B cell (primary cell): ENCODE results near the gene TBCB. TPM values are rescaled to one million over a fixed set of nuclear protein-coding genes. Genes with fewer than 3 reads are reported as not detected.

Experiments used
- ATAC-seq: fragments of 200-7000 bp; cut with Tn5 transposase; one replicate; pipeline ENCODE4 v1.10.0; 2021; ENCODE audit warnings: low read depth, mild to moderate bottlenecking, moderate number of reproducible peaks, moderate library complexity
- CTCF ChIA-PET: fragments of 350-600 bp; sonication (Branson Sonifier 250); formaldehyde crosslinking; loops from one replicate; lab custom pipeline; 2021; ENCODE audit warnings: antibody characterized with exemption, inconsistent platforms; lab: Charles Lee
- POLR2A ChIA-PET: fragments of 350-600 bp; sonication (Branson Sonifier 250); formaldehyde crosslinking; loops from one replicate; lab custom pipeline; 2021; ENCODE audit warnings: antibody characterized with exemption; lab: Charles Lee
- DNase-seq: peaks from one replicate; pipeline ENCODE4 v3.0.0; 2013
- H2AFZ ChIP-seq: 2 replicates; pipeline ENCODE4 v1.6.1; 2012; ENCODE audit warnings: mild to moderate bottlenecking, low read depth, low read length; ENCODE audit not compliant: insufficient read depth, poor library complexity, severe bottlenecking
- H3K27ac ChIP-seq, 2 donors: 1 replicate in 1 of 2; 2 replicates in 1 of 2; pipeline ENCODE4 v1.5.1; 2012 to 2013; ENCODE audit warnings: low read length in 2 of 2, mild to moderate bottlenecking in 2 of 2, moderate library complexity in 1 of 2
- H3K27me3 ChIP-seq, 4 experiments: fragments of 200-600 bp in 1 of 4; sonication (generic) in 1 of 4; replicated peaks in 1 of 4; 1 replicate in 2 of 4; 2 replicates in 2 of 4; pipeline versions ENCODE4 v1.6.1 to v1.7.0; 2013 to 2016; ENCODE audit warnings: low read length in 3 of 4, mild to moderate bottlenecking in 2 of 4, mixed read lengths in 1 of 4, moderate library complexity in 1 of 4; ENCODE audit not compliant: insufficient read depth in 4 of 4, control insufficient read depth in 3 of 4; ENCODE audit errors: control extremely low read depth in 1 of 4
- H3K36me3 ChIP-seq, 2 experiments: replicated peaks in 1 of 2; 1 replicate in 1 of 2; 2 replicates in 1 of 2; pipeline versions ENCODE4 v1.6.1 to v1.7.1; 2013; ENCODE audit warnings: low read length in 1 of 2; ENCODE audit not compliant: insufficient read depth in 2 of 2, control insufficient read depth in 1 of 2; ENCODE audit errors: control extremely low read depth in 1 of 2, extremely low read depth in 1 of 2
- H3K4me1 ChIP-seq, 2 donors: fragments of 200-600 bp in 1 of 2; sonication (generic) in 1 of 2; 1 replicate in 1 of 2; 2 replicates in 1 of 2; pipeline versions ENCODE4 v1.5.1 to v1.6.1; 2013 to 2017; ENCODE audit warnings: low read length in 2 of 2; ENCODE audit not compliant: control insufficient read depth in 2 of 2, insufficient read depth in 2 of 2
- H3K4me2 ChIP-seq: replicated peaks from 2 replicates; pipeline ENCODE3; 2012; ENCODE audit warnings: mild to moderate bottlenecking, low read depth, low read length; ENCODE audit not compliant: poor library complexity, severe bottlenecking
- H3K4me3 ChIP-seq, 5 experiments: fragments of 200-600 bp in 1 of 5; sonication (generic) in 1 of 5; 1 replicate in 3 of 5; 2 replicates in 2 of 5; pipeline versions ENCODE4 v1.5.1 to v1.7.0; 2011 to 2016; ENCODE audit warnings: low read length in 4 of 5, mild to moderate bottlenecking in 4 of 5, low read depth in 2 of 5, control low read depth in 1 of 5, moderate library complexity in 1 of 5; ENCODE audit not compliant: insufficient read depth in 1 of 5; ENCODE audit errors: control extremely low read depth in 1 of 5, extremely low read depth in 1 of 5
- H3K79me2 ChIP-seq: fragments of 200-600 bp; sonication (generic); one replicate; pipeline ENCODE4 v1.6.0; 2016; ENCODE audit warnings: low read length; ENCODE audit not compliant: control insufficient read depth, insufficient read depth
- H3K9ac ChIP-seq: fragments of 200-600 bp; sonication (generic); 2 replicates; pipeline ENCODE4 v1.6.1; 2017; ENCODE audit warnings: mild to moderate bottlenecking, low read length, moderate library complexity
- H3K9me3 ChIP-seq, 3 donors: one replicate each; pipeline versions ENCODE4 v1.6.1 to v1.7.1; 2013; ENCODE audit warnings: low read length in 2 of 3; ENCODE audit not compliant: control insufficient read depth in 2 of 3, insufficient read depth in 1 of 3; ENCODE audit errors: control extremely low read depth in 1 of 3
- H4K20me1 ChIP-seq: 2 replicates; pipeline ENCODE4 v1.6.0; 2012; ENCODE audit warnings: mild to moderate bottlenecking, low read length; ENCODE audit not compliant: insufficient read depth, control insufficient read depth, poor library complexity, severe bottlenecking
- H3K27ac Mint-ChIP-seq: one replicate; pipeline ENCODE4 v1.8.0; 2021; ENCODE audit warnings: mixed read lengths
- H3K27me3 Mint-ChIP-seq: one replicate; pipeline ENCODE4 v1.8.0; 2021; ENCODE audit warnings: mixed read lengths
- H3K4me1 Mint-ChIP-seq: one replicate; pipeline ENCODE4 v1.8.0; 2021; ENCODE audit warnings: mixed read lengths
- H3K4me3 Mint-ChIP-seq: one replicate; pipeline ENCODE4 v1.8.0; 2021; ENCODE audit warnings: mixed read lengths
- H3K9me3 Mint-ChIP-seq: one replicate; pipeline ENCODE4 v1.8.0; 2022; ENCODE audit warnings: mixed read lengths; ENCODE audit not compliant: insufficient read depth
- CTCF ChIP-seq: fragments of 200-600 bp; IDR thresholded peaks from one replicate; pipeline ENCODE4 v1.8.0; 2022; ENCODE audit warnings: antibody characterized with exemption, mild to moderate bottlenecking
- EZH2 ChIP-seq: IDR thresholded peaks from 2 replicates; pipeline ENCODE4 v1.6.1; 2012; ENCODE audit warnings: borderline replicate concordance, low read depth, mild to moderate bottlenecking, moderate library complexity, low read length; ENCODE audit not compliant: insufficient read depth, poor library complexity, severe bottlenecking
- WGBS: methylation state at CpG from one replicate; pipeline ENCODE4 v1.1.5; 2013; ENCODE audit warnings: missing lambda C conversion rate; ENCODE audit not compliant: insufficient coverage; 5-methylcytosine and 5-hydroxymethylcytosine counted together
- intact Hi-C: fragments of 100-400 bp; cut with micrococcal nuclease; formaldehyde crosslinking; loops from one replicate; pipeline ENCODE4 v1.10.0; 2022
- polyA plus RNA-seq: library from polyadenylated mRNA; depleted of rRNA; stranded (reverse); fragments of >200 nt; gene quantifications from 2 replicates; pipeline ENCODE4 v1.2.3, GENCODE V29; 2012
- total RNA-seq, 2 donors: library from RNA; stranded (reverse); fragments of 120-200 nt in 1 of 2; gene quantifications; 1 replicate in 1 of 2; 2 replicates in 1 of 2; pipeline versions ENCODE4 v1.2.3 to v1.2.4, GENCODE V29; 2013 to 2022

TBCB gene
- total and polyA plus RNA-seq, 2 donors (not counting 1 experiment from before 2014, with no cell fraction given), result 148 to 187 TPM

- Histone ChIP-seq H3K9ac (no peak overlapping the region), H4K20me1 (no peaks in the 10 kb centered on the region), H3K4me2 (no peak overlapping the region), H3K9me3 (no peaks in the 10 kb centered on the region), H3K36me3 (no peaks in the 10 kb centered on the region), H3K27ac (no peak overlapping the region), H3K4me3 (no peak overlapping the region), H3K79me2 (no peaks in the 10 kb centered on the region), H3K4me1 (no peaks in the 10 kb centered on the region), H3K27me3 (no peaks in the 10 kb centered on the region), H2AFZ (no peak overlapping the region)
- H3K27ac Mint-ChIP-seq, result no peak overlapping the region
- CTCF ChIA-PET, result no interaction called here
- no peak for ATAC-seq
- no peak overlapping the region for H3K4me3 Mint-ChIP-seq
- POLR2A ChIA-PET, result no interaction called here
- DNase-seq, result no peak
- no peak for TF ChIP-seq CTCF
- no peaks in the 10 kb centered on the region for H3K9me3 Mint-ChIP-seq
- no peaks in the 10 kb centered on the region for H3K4me1 Mint-ChIP-seq
- intact Hi-C loops, result no loop called here
- H3K27me3 Mint-ChIP-seq, result no peaks in the 10 kb centered on the region
- WGBS, result over 99% methylated on average over 8 of the region's 8 CpGs
Observed at GRCh38 chr19:36072081-36072480, 43.2 kb upstream of the TBCB start.

GRCh38 chr19:36073121-36073876 lies 42.0 kb upstream of the TBCB start:
- Histone ChIP-seq H3K4me3 (no peak overlapping the region), H3K27ac (no peak overlapping the region), H3K27me3 (no peaks in the 10 kb centered on the region), H3K4me2 (no peak overlapping the region), H3K9me3 (no peaks in the 10 kb centered on the region), H4K20me1 (no peaks in the 10 kb centered on the region), H3K9ac (no peak overlapping the region), H2AFZ (no peak overlapping the region), H3K79me2 (no peaks in the 10 kb centered on the region), H3K4me1 (no peaks in the 10 kb centered on the region), H3K36me3 (no peaks in the 10 kb centered on the region)
- intact Hi-C loops, result no loop called here
- H3K27ac Mint-ChIP-seq, result no peak overlapping the region
- POLR2A ChIA-PET, result no interaction called here
- TF ChIP-seq CTCF (no peak), EZH2 (no peak)
- H3K9me3 Mint-ChIP-seq, result no peaks in the 10 kb centered on the region
- H3K27me3 Mint-ChIP-seq, result no peaks in the 10 kb centered on the region
- no peak overlapping the region for H3K4me3 Mint-ChIP-seq
- ATAC-seq (no peak), DNase-seq (no peak)
- CTCF ChIA-PET, result no interaction called here
- H3K4me1 Mint-ChIP-seq, result no peaks in the 10 kb centered on the region
- WGBS, result 94% methylated on average over 7 of the region's 10 CpGs
